Activated naive CD4-positive, alpha-beta T cell treated with anti-CD3 and anti-CD28 coated beads, Interleukin-2, amount 50 U/mL, for 72 hours (primary cell): ENCODE measurements around the gene SMYD4. TPM values are rescaled to one million over a fixed set of nuclear protein-coding genes. Genes with fewer than 3 reads are reported as not detected.
"Not testable (repeated sequence)": the region's sequence is repeated elsewhere in the genome, so short reads cannot be mapped to it uniquely, and the experiment has no call there.

Source experiments
- ATAC-seq, 2 donors: fragments of 150-1000 bp; cut with Tn5 transposase; 2 replicates each; pipeline ENCODE4 v1.10.0; 2021; ENCODE audit warnings: mild to moderate bottlenecking in 2 of 2, moderate library complexity in 2 of 2
- DNase-seq, 2 donors: peaks; one replicate each; pipeline ENCODE4 v3.0.0; 2021 to 2022; ENCODE audit warnings: low spot score in 2 of 2
- H3K27ac Mint-ChIP-seq, 2 donors: one replicate each; pipeline ENCODE4 v1.8.0; 2022; ENCODE audit warnings: mild to moderate bottlenecking in 2 of 2, mixed read lengths in 2 of 2
- H3K36me3 Mint-ChIP-seq, 2 donors: one replicate each; pipeline ENCODE4 v1.8.0; 2022; ENCODE audit warnings: mixed read lengths in 2 of 2
- H3K9me3 Mint-ChIP-seq, 2 donors: one replicate each; pipeline ENCODE4 v1.8.0; 2022; ENCODE audit warnings: mixed read lengths in 2 of 2
- total RNA-seq, 2 donors: library from RNA; stranded (reverse); gene quantifications; one replicate each; pipeline ENCODE4 v1.2.3, GENCODE V29; 2022

The SMYD4 gene
- total RNA-seq, result 10 to 100 TPM; 18.5 to 19.8 TPM

- peaks cover 22 to 38% of the 10 kb centered on the region in 2 donors for H3K36me3 Mint-ChIP-seq
- no peaks in the 10 kb centered on the region for H3K9me3 Mint-ChIP-seq
Measured at GRCh38 chr17:1829592-1830257, at the start of gene SMYD4, which contains the start of gene RPA1. SMYD4 (minus strand) TSS chr17:1829902; CDS start chr17:1827994, 1,908 bp downstream. RPA1 (plus strand) TSS chr17:1830005; CDS start chr17:1830094, 89 bp downstream.

GRCh38 chr17:1878419-1879121 lies 48.9 kb upstream of the SMYD4 start:
- Mint-ChIP-seq H3K36me3 (peaks cover 33% of the 10 kb centered on the region in 2 donors), H3K27ac (no peak overlapping the region), H3K9me3 (no peaks in the 10 kb centered on the region)
- ATAC-seq (no peak), DNase-seq (no peak)

More at GRCh38 chr17:1829592-1830257, at the start of gene SMYD4, which contains the start of gene RPA1:
- peak; percentile 92 for DNase-seq
- H3K27ac Mint-ChIP-seq, result peak within 1 kb of the TSS; percentile 83 to 96
- peak; percentile 95 to 96 for ATAC-seq

- H3K27ac Mint-ChIP-seq, result no peak overlapping the region
Measured at GRCh38 chr17:1875597-1875996, 45.9 kb upstream of the SMYD4 start.

GRCh38 chr17:1873418-1873817 lies 43.7 kb upstream of the SMYD4 start:
- DNase-seq, result no peak
- peaks cover 13 to 37% of the 10 kb centered on the region in 2 donors for H3K36me3 Mint-ChIP-seq
- peak overlapping the region; percentile 79 to 84 for H3K27ac Mint-ChIP-seq
- peak; percentile 67 to 74 for ATAC-seq
- H3K9me3 Mint-ChIP-seq, result no peaks in the 10 kb centered on the region

More at GRCh38 chr17:1875597-1875996, 45.9 kb upstream of the SMYD4 start:
- Mint-ChIP-seq H3K36me3 (peaks cover 27 to 48% of the 10 kb centered on the region in 2 donors), H3K9me3 (no peaks in the 10 kb centered on the region)
- ATAC-seq (no peak), DNase-seq (no peak)

- peak; percentile 50 to 78 for ATAC-seq
- Mint-ChIP-seq H3K9me3 (no peaks in the 10 kb centered on the region), H3K27ac (peak overlapping the region; percentile 79 to 84), H3K36me3 (peaks cover 13 to 37% of the 10 kb centered on the region in 2 donors)
- DNase-seq, result peak in 1 of 2 donors; percentile 32
Measured at GRCh38 chr17:1872976-1873375, 43.3 kb upstream of the SMYD4 start.

GRCh38 chr17:1872254-1872653 lies 42.6 kb upstream of the SMYD4 start:
- ATAC-seq, result no peak
- H3K9me3 Mint-ChIP-seq, result no peaks in the 10 kb centered on the region
- H3K27ac Mint-ChIP-seq, result peak overlapping the region; percentile 69 to 79
- peaks cover 13 to 37% of the 10 kb centered on the region in 2 donors for H3K36me3 Mint-ChIP-seq
- DNase-seq, result no peak

GRCh38 chr17:1871756-1872155 lies 42.1 kb upstream of the SMYD4 start:
- peak overlapping the region; percentile 69 to 79 for H3K27ac Mint-ChIP-seq
- DNase-seq (peak in 1 of 2 donors; percentile 20), ATAC-seq (peak; percentile 25 to 62)
- no peaks in the 10 kb centered on the region for H3K9me3 Mint-ChIP-seq
- peaks cover 12 to 39% of the 10 kb centered on the region in 2 donors for H3K36me3 Mint-ChIP-seq

- Mint-ChIP-seq H3K27ac (peak overlapping the region; percentile 66 to 88), H3K9me3 (no peaks in the 10 kb centered on the region), H3K36me3 (peaks cover 9 to 40% of the 10 kb centered on the region in 2 donors)
- DNase-seq (no peak), ATAC-seq (peak; percentile 45 to 82)
Measured at GRCh38 chr17:1870592-1870991, 40.9 kb upstream of the SMYD4 start.

- H3K36me3 Mint-ChIP-seq, result peaks cover 0 to 18% of the 10 kb centered on the region in 2 donors
- no peaks in the 10 kb centered on the region for H3K9me3 Mint-ChIP-seq
- no peak for DNase-seq
- no peak overlapping the region for H3K27ac Mint-ChIP-seq
- ATAC-seq, result no peak
Measured at GRCh38 chr17:1868090-1868489, 38.4 kb upstream of the SMYD4 start.

- H3K9me3 Mint-ChIP-seq, result no peaks in the 10 kb centered on the region
- H3K36me3 Mint-ChIP-seq, result peaks cover 0 to 14% of the 10 kb centered on the region in 2 donors
- peak overlapping the region in 1 of 2 donors; percentile 85 for H3K27ac Mint-ChIP-seq
- DNase-seq (no peak), ATAC-seq (no peak)
Measured at GRCh38 chr17:1867307-1867706, 37.6 kb upstream of the SMYD4 start.

GRCh38 chr17:1865252-1866037 lies 35.7 kb upstream of the SMYD4 start:
- peak in 1 of 2 donors; percentile 68 for DNase-seq
- no peaks in the 10 kb centered on the region for H3K9me3 Mint-ChIP-seq
- no peak overlapping the region for H3K27ac Mint-ChIP-seq
- H3K36me3 Mint-ChIP-seq, result peaks cover 0 to 5% of the 10 kb centered on the region in 2 donors
- ATAC-seq, result peak in 1 of 2 donors; percentile 58

- H3K36me3 Mint-ChIP-seq, result peaks cover 0 to under 1% of the 10 kb centered on the region in 2 donors
- DNase-seq (no peak), ATAC-seq (no peak)
- no peak overlapping the region for H3K27ac Mint-ChIP-seq
- no peaks in the 10 kb centered on the region for H3K9me3 Mint-ChIP-seq
Measured at GRCh38 chr17:1861391-1862010, 31.8 kb upstream of the SMYD4 start.

- no peak overlapping the region for H3K27ac Mint-ChIP-seq
- no peaks in the 10 kb centered on the region for H3K9me3 Mint-ChIP-seq
- ATAC-seq, result no peak
- H3K36me3 Mint-ChIP-seq, result no peaks in the 10 kb centered on the region
- no peak for DNase-seq
Measured at GRCh38 chr17:1860978-1861377, 31.3 kb upstream of the SMYD4 start.

- not testable (repeated sequence) for DNase-seq, H3K27ac Mint-ChIP-seq, ATAC-seq, H3K9me3 Mint-ChIP-seq
- peaks cover 10 to 11% of the 10 kb centered on the region in 2 donors for H3K36me3 Mint-ChIP-seq
Measured at GRCh38 chr17:1856462-1856861, 26.8 kb upstream of the SMYD4 start.

GRCh38 chr17:1853698-1854097 lies 24.0 kb upstream of the SMYD4 start:
- Mint-ChIP-seq H3K9me3 (no peaks in the 10 kb centered on the region), H3K36me3 (peaks cover 10 to 11% of the 10 kb centered on the region in 2 donors), H3K27ac (no peak overlapping the region)
- DNase-seq, result no peak
- ATAC-seq, result no peak

GRCh38 chr17:1852327-1852726 lies 22.6 kb upstream of the SMYD4 start:
- Mint-ChIP-seq H3K9me3 (no peaks in the 10 kb centered on the region), H3K27ac (peak overlapping the region in 1 of 2 donors; percentile 14), H3K36me3 (peaks cover 10 to 11% of the 10 kb centered on the region in 2 donors)
- DNase-seq (no peak), ATAC-seq (no peak)
